Type B pancreatic cell (in vitro differentiated cells): Measurements from ENCODE around the gene SLC10A7. TPM values are rescaled to one million over a fixed set of nuclear protein-coding genes. Genes with fewer than 3 reads are reported as not detected.

Experiments used
- DNase-seq: peaks from one replicate; pipeline ENCODE4 v3.0.0; 2021; ENCODE audit warnings: mixed read lengths; ENCODE audit not compliant: unreplicated experiment; ENCODE audit errors: extremely low spot score
- H3K27ac Mint-ChIP-seq: 2 replicates; pipeline ENCODE4 v1.8.0; 2021; ENCODE audit warnings: mild to moderate bottlenecking, mixed read lengths
- H3K27me3 Mint-ChIP-seq: 2 replicates; pipeline ENCODE4 v1.8.0; 2021; ENCODE audit warnings: mixed read lengths
- H3K36me3 Mint-ChIP-seq: 2 replicates; pipeline ENCODE4 v1.8.0; 2021; ENCODE audit warnings: mixed read lengths
- H3K4me1 Mint-ChIP-seq: one replicate; pipeline ENCODE4 v1.8.0; 2021; ENCODE audit warnings: mixed read lengths; ENCODE audit not compliant: unreplicated experiment
- H3K4me3 Mint-ChIP-seq: 2 replicates; pipeline ENCODE4 v1.8.0; 2021; ENCODE audit warnings: mild to moderate bottlenecking, mixed read lengths
- H3K9me3 Mint-ChIP-seq: 2 replicates; pipeline ENCODE4 v1.8.0; 2021; ENCODE audit warnings: mixed read lengths
- CTCF ChIP-seq: fragments of 200-600 bp; sonication (generic); conservative IDR thresholded peaks from 2 replicates; pipeline ENCODE4 v1.5.0; 2021; ENCODE audit warnings: antibody characterized with exemption, mild to moderate bottlenecking
- total RNA-seq: library from RNA; stranded (reverse); gene quantifications from 2 replicates; pipeline ENCODE4 v1.2.1, GENCODE V29; 2021; ENCODE audit warnings: low replicate concordance

Gene SLC10A7
- total RNA-seq, 1 donor from 2014 or later: 16.1 TPM

- H3K36me3 Mint-ChIP-seq: no peaks in the 10 kb centered on the region
- DNase-seq: no peak
Measured at GRCh38 chr4:146379744-146380143, 142.0 kb downstream of the SLC10A7 start.

DNA sequence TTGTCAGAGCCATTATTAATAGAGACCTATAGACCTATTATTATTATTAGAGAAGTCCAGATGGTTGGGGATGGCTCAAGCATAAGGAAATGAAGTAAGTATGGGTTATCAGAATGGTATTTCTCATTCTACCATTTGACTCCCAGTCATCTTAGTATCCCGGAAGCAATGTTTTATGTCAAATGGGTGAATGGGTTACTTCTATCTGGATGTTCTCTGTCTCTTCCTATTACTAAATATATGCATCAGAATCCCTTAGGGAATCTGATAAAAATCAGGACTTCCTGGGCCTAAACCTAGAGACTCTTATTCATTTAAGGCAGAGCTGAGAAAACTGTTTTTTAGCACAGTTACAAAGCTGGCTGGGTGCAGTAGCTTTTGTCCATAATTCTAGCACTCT, 149.9 kb downstream of the SLC10A7 start:
- no peak overlapping the region for H3K27ac Mint-ChIP-seq
- DNase-seq: no peak
- no peak for TF ChIP-seq CTCF
- H3K4me3 Mint-ChIP-seq: no peak overlapping the region
- no peaks in the 10 kb centered on the region for H3K27me3 Mint-ChIP-seq
- no peaks in the 10 kb centered on the region for H3K9me3 Mint-ChIP-seq
- peaks cover 8% of the 10 kb centered on the region for H3K4me1 Mint-ChIP-seq
- no peaks in the 10 kb centered on the region for H3K36me3 Mint-ChIP-seq

More at GRCh38 chr4:146379744-146380143, 142.0 kb downstream of the SLC10A7 start:
- Mint-ChIP-seq H3K4me3 (no peak overlapping the region), H3K27ac (no peak overlapping the region), H3K27me3 (peaks cover 10% of the 10 kb centered on the region), H3K4me1 (peaks cover 13% of the 10 kb centered on the region), H3K9me3 (no peaks in the 10 kb centered on the region)
- TF ChIP-seq CTCF: no peak

DNA sequence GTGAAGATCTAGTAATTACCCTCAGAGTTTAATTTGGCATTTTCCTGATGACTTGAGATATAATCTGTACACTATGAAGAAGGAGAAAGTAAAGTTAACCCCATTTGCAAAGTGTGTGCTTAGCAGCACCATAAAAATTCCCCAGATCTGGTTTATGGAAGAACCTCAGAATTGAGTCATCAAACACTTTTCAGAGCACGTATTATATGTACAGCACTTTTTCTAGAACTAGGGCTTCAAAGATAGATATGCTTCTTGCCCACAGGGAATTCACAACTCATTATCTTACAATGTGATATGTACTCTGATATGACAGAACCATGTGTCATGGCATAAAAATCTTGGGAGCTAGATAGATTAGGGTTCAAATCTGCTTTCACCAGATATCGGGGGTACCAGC, 150.9 kb downstream of the SLC10A7 start:
- no peak overlapping the region for H3K27ac Mint-ChIP-seq
- no peaks in the 10 kb centered on the region for H3K36me3 Mint-ChIP-seq
- H3K4me1 Mint-ChIP-seq: peaks cover 8% of the 10 kb centered on the region
- DNase-seq: no peak
- no peaks in the 10 kb centered on the region for H3K9me3 Mint-ChIP-seq
- H3K4me3 Mint-ChIP-seq: no peak overlapping the region
- no peaks in the 10 kb centered on the region for H3K27me3 Mint-ChIP-seq
- TF ChIP-seq CTCF: no peak

DNA sequence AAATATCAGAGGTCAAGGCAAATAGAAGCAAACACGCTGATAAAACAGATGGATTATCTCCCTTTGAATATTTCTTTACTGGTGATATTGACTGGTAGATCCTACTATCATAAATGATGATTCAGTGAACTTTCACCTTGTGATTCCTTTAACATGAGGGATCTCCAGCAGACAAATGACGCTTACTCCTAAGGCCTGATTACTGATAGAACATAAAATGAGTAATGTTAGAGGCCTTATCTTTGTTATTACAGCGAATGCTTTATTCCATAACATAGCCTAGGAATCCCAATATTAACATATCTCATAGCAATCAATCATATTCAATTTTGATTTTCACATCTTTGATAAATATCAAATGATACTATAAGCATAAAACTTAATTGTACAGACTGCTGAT, 152.3 kb downstream of the SLC10A7 start:
- Mint-ChIP-seq H3K27me3 (no peaks in the 10 kb centered on the region), H3K36me3 (no peaks in the 10 kb centered on the region), H3K27ac (no peak overlapping the region), H3K4me3 (no peak overlapping the region), H3K4me1 (peaks cover 8% of the 10 kb centered on the region), H3K9me3 (no peaks in the 10 kb centered on the region)
- no peak for DNase-seq
- no peak for TF ChIP-seq CTCF

- H3K27ac Mint-ChIP-seq: no peak overlapping the region
- TF ChIP-seq CTCF: no peak
- H3K36me3 Mint-ChIP-seq: no peaks in the 10 kb centered on the region
- peaks cover 4% of the 10 kb centered on the region for H3K9me3 Mint-ChIP-seq
- DNase-seq: no peak
- H3K4me3 Mint-ChIP-seq: no peak overlapping the region
- peaks cover 8% of the 10 kb centered on the region for H3K4me1 Mint-ChIP-seq
- no peaks in the 10 kb centered on the region for H3K27me3 Mint-ChIP-seq
Measured at GRCh38 chr4:146368209-146368608, 153.5 kb downstream of the SLC10A7 start.

GRCh38 chr4:146367347-146367746, 154.4 kb downstream of the SLC10A7 start:
- peaks cover 8% of the 10 kb centered on the region for H3K4me1 Mint-ChIP-seq
- no peaks in the 10 kb centered on the region for H3K27me3 Mint-ChIP-seq
- no peak for TF ChIP-seq CTCF
- H3K4me3 Mint-ChIP-seq: no peak overlapping the region
- H3K27ac Mint-ChIP-seq: no peak overlapping the region
- no peaks in the 10 kb centered on the region for H3K36me3 Mint-ChIP-seq
- no peak for DNase-seq
- peaks cover 4% of the 10 kb centered on the region for H3K9me3 Mint-ChIP-seq
